ENCODE data around the gene SLC9A9. TPM values are rescaled to one million over a fixed set of nuclear protein-coding genes. Genes with fewer than 3 reads are reported as not detected.

Gene SLC9A9
- total RNA-seq, 1 experiment from 2014 or later = 2.2 TPM

GRCh38 chr3:143585720-143586456 lies 262.4 kb downstream of the SLC9A9 start:
- Histone ChIP-seq H3K79me2 (ENCODE audit: low read length) (no peaks in the 10 kb centered on the region), H3K9me2 (replicated peaks; ENCODE audit: insufficient read depth, low read length) (no peaks in the 10 kb centered on the region), H3K36me3 (ENCODE audit: insufficient read depth, low read length) (no peaks in the 10 kb centered on the region), H3K27me3 (ENCODE audit: low read length) (no peaks in the 10 kb centered on the region), H2AFZ (ENCODE audit: low read length) (no peak overlapping the region), H3K4me1 (ENCODE audit: low read length) (no peaks in the 10 kb centered on the region), H3K9me3 (ENCODE audit: low read length) (no peaks in the 10 kb centered on the region), H4K20me1 (ENCODE audit: insufficient read depth, low read depth, low read length) (no peaks in the 10 kb centered on the region), H3K4me2 (ENCODE audit: low read depth, low read length, poor library complexity, severe bottlenecking) (no peak overlapping the region), H3K9ac (ENCODE audit: low read length) (no peak overlapping the region), H3K4me3 (ENCODE audit: low read length) (no peak overlapping the region), H3K27ac (ENCODE audit: low read length) (no peak overlapping the region)
- DNase-seq = no peak

GRCh38 chr3:143584474-143584873 lies 263.8 kb downstream of the SLC9A9 start:
- Histone ChIP-seq H3K4me3 (ENCODE audit: low read length) (no peak overlapping the region), H4K20me1 (ENCODE audit: insufficient read depth, low read depth, low read length) (no peaks in the 10 kb centered on the region), H3K4me2 (ENCODE audit: low read depth, low read length, poor library complexity, severe bottlenecking) (no peak overlapping the region), H3K27ac (ENCODE audit: low read length) (no peak overlapping the region), H3K9ac (ENCODE audit: low read length) (no peak overlapping the region), H3K36me3 (ENCODE audit: insufficient read depth, low read length) (no peaks in the 10 kb centered on the region), H3K9me3 (ENCODE audit: low read length) (no peaks in the 10 kb centered on the region), H3K4me1 (ENCODE audit: low read length) (no peaks in the 10 kb centered on the region), H2AFZ (ENCODE audit: low read length) (no peak overlapping the region), H3K79me2 (ENCODE audit: low read length) (no peaks in the 10 kb centered on the region), H3K27me3 (ENCODE audit: low read length) (no peaks in the 10 kb centered on the region), H3K9me2 (replicated peaks; ENCODE audit: insufficient read depth, low read length) (no peaks in the 10 kb centered on the region)
- no peak for DNase-seq

- no peak for DNase-seq
- no peak overlapping the region for H3K4me3 ChIP-seq (ENCODE audit: low read length)
- H3K4me2 ChIP-seq (ENCODE audit: low read depth, low read length, poor library complexity, severe bottlenecking) = no peak overlapping the region
- H3K9ac ChIP-seq (ENCODE audit: low read length) = no peak overlapping the region
- H3K79me2 ChIP-seq (ENCODE audit: low read length) = no peaks in the 10 kb centered on the region
- no peaks in the 10 kb centered on the region for H3K4me1 ChIP-seq (ENCODE audit: low read length)
- no peaks in the 10 kb centered on the region for H4K20me1 ChIP-seq (ENCODE audit: insufficient read depth, low read depth, low read length)
- no peaks in the 10 kb centered on the region for H3K9me3 ChIP-seq (ENCODE audit: low read length)
- H3K36me3 ChIP-seq (ENCODE audit: insufficient read depth, low read length) = no peaks in the 10 kb centered on the region
- H3K9me2 ChIP-seq (replicated peaks; ENCODE audit: insufficient read depth, low read length) = no peaks in the 10 kb centered on the region
- no peak overlapping the region for H2AFZ ChIP-seq (ENCODE audit: low read length)
- H3K27me3 ChIP-seq (ENCODE audit: low read length) = no peaks in the 10 kb centered on the region
- no peak overlapping the region for H3K27ac ChIP-seq (ENCODE audit: low read length)
These were observed 266.1 kb downstream of the SLC9A9 start for GRCh38 chr3:143581972-143582722.

DNA sequence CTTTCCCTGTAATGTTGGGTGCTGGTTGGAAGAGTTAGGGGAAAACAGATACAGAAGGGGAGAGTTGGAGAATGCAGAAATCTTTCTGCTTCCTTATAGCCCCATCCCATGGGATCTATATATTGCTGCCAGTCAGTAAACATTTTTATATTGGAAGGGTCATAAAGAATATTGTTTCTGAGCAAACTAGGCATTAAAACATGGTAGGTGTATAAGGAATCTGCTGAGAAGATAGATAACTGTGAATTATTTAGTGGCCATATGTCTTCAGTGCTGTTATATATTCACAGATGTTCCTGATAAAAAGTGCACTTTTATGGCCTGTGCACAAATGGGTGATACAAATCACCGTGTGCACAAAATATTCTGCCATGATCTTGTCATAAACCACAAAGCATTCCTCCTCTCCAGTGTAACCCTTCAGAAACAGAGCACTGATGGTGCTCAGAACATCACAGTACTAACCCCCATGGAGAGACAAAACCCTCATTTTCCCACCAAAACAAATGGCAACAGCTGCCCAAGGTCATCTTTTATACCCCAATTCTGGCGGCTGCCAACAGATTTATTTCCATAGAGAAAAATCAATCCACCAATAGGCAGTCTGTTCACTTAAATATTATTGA lies 269.3 kb downstream of the SLC9A9 start:
- no peak overlapping the region for H3K9ac ChIP-seq (ENCODE audit: low read length)
- no peaks in the 10 kb centered on the region for H3K27me3 ChIP-seq (ENCODE audit: low read length)
- DNase-seq = no peak
- H3K4me2 ChIP-seq (ENCODE audit: low read depth, low read length, poor library complexity, severe bottlenecking) = no peak overlapping the region
- H2AFZ ChIP-seq (ENCODE audit: low read length) = no peak overlapping the region
- H3K9me2 ChIP-seq (replicated peaks; ENCODE audit: insufficient read depth, low read length) = no peaks in the 10 kb centered on the region
- no peaks in the 10 kb centered on the region for H3K9me3 ChIP-seq (ENCODE audit: low read length)
- H3K27ac ChIP-seq (ENCODE audit: low read length) = no peak overlapping the region
- no peaks in the 10 kb centered on the region for H4K20me1 ChIP-seq (ENCODE audit: insufficient read depth, low read depth, low read length)
- no peaks in the 10 kb centered on the region for H3K36me3 ChIP-seq (ENCODE audit: insufficient read depth, low read length)
- H3K4me3 ChIP-seq (ENCODE audit: low read length) = no peak overlapping the region
- no peaks in the 10 kb centered on the region for H3K4me1 ChIP-seq (ENCODE audit: low read length)
- H3K79me2 ChIP-seq (ENCODE audit: low read length) = no peaks in the 10 kb centered on the region

GRCh38 chr3:143576568-143577270 lies 271.5 kb downstream of the SLC9A9 start:
- no peak overlapping the region for H2AFZ ChIP-seq (ENCODE audit: low read length)
- no peak overlapping the region for H3K27ac ChIP-seq (ENCODE audit: low read length)

DNA sequence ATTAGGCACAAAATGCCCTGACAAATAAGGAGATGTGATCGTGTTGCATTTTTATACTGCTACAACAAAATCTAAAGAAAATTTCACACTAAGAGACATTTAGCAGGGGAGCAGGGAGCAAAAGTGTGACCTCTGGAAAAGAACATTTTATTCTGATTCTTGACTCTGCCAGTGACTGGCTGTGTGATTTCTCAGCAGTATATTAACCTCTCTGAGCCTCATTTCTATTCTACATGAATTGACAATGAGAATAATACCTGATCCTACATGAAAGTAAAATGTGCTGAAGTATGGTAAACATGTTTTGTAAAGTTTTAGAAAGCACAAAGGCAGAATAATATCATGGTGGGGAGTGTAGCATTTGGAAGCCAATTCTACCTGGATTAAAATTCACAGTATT lies 273.3 kb downstream of the SLC9A9 start:
- H4K20me1 ChIP-seq (ENCODE audit: insufficient read depth, low read depth, low read length) = no peaks in the 10 kb centered on the region
- H3K9me3 ChIP-seq (ENCODE audit: low read length) = no peaks in the 10 kb centered on the region
- no peak overlapping the region for H2AFZ ChIP-seq (ENCODE audit: low read length)
- H3K27me3 ChIP-seq (ENCODE audit: low read length) = no peaks in the 10 kb centered on the region
- no peak overlapping the region for H3K27ac ChIP-seq (ENCODE audit: low read length)
- H3K36me3 ChIP-seq (ENCODE audit: insufficient read depth, low read length) = no peaks in the 10 kb centered on the region
- no peak for DNase-seq
- no peaks in the 10 kb centered on the region for H3K4me1 ChIP-seq (ENCODE audit: low read length)
- H3K79me2 ChIP-seq (ENCODE audit: low read length) = no peaks in the 10 kb centered on the region
- no peak overlapping the region for H3K4me2 ChIP-seq (ENCODE audit: low read depth, low read length, poor library complexity, severe bottlenecking)
- no peak overlapping the region for H3K9ac ChIP-seq (ENCODE audit: low read length)
- no peak overlapping the region for H3K4me3 ChIP-seq (ENCODE audit: low read length)
- H3K9me2 ChIP-seq (replicated peaks; ENCODE audit: insufficient read depth, low read length) = 0 out of 2 replicates have a peak, but pooled peaks cover 3% of the 10 kb centered on the region

More at GRCh38 chr3:143576568-143577270, 271.5 kb downstream of the SLC9A9 start:
- no peaks in the 10 kb centered on the region for H4K20me1 ChIP-seq (ENCODE audit: insufficient read depth, low read depth, low read length)
- no peaks in the 10 kb centered on the region for H3K36me3 ChIP-seq (ENCODE audit: insufficient read depth, low read length)
- no peaks in the 10 kb centered on the region for H3K9me2 ChIP-seq (replicated peaks; ENCODE audit: insufficient read depth, low read length)
- H3K4me3 ChIP-seq (ENCODE audit: low read length) = no peak overlapping the region
- no peak overlapping the region for H3K9ac ChIP-seq (ENCODE audit: low read length)
- H3K4me1 ChIP-seq (ENCODE audit: low read length) = no peaks in the 10 kb centered on the region
- H3K27me3 ChIP-seq (ENCODE audit: low read length) = no peaks in the 10 kb centered on the region
- H3K79me2 ChIP-seq (ENCODE audit: low read length) = no peaks in the 10 kb centered on the region
- DNase-seq = no peak
- H3K9me3 ChIP-seq (ENCODE audit: low read length) = no peaks in the 10 kb centered on the region
- no peak overlapping the region for H3K4me2 ChIP-seq (ENCODE audit: low read depth, low read length, poor library complexity, severe bottlenecking)

GRCh38 chr3:143573610-143574303 lies 274.5 kb downstream of the SLC9A9 start:
- Histone ChIP-seq H3K9ac (ENCODE audit: low read length) (no peak overlapping the region), H3K27me3 (ENCODE audit: low read length) (no peaks in the 10 kb centered on the region), H3K4me1 (ENCODE audit: low read length) (no peaks in the 10 kb centered on the region), H3K36me3 (ENCODE audit: insufficient read depth, low read length) (no peaks in the 10 kb centered on the region), H3K4me3 (ENCODE audit: low read length) (no peak overlapping the region), H3K9me2 (replicated peaks; ENCODE audit: insufficient read depth, low read length) (0 out of 2 replicates have a peak, but pooled peaks cover 3% of the 10 kb centered on the region), H3K79me2 (ENCODE audit: low read length) (no peaks in the 10 kb centered on the region), H4K20me1 (ENCODE audit: insufficient read depth, low read depth, low read length) (no peaks in the 10 kb centered on the region), H3K4me2 (ENCODE audit: low read depth, low read length, poor library complexity, severe bottlenecking) (no peak overlapping the region), H3K27ac (ENCODE audit: low read length) (no peak overlapping the region), H3K9me3 (ENCODE audit: low read length) (no peaks in the 10 kb centered on the region), H2AFZ (ENCODE audit: low read length) (no peak overlapping the region)
- DNase-seq = no peak
